Left kidney (tissue), 2 donors: ENCODE results near the gene NSRP1. TPM values are rescaled to one million over a fixed set of nuclear protein-coding genes. Genes with fewer than 3 reads are reported as not detected.
"Not testable (repeated sequence)": the region's sequence is repeated elsewhere in the genome, so short reads cannot be mapped to it uniquely, and the experiment has no call there.

ENCODE experiments used
- DNase-seq: peaks from one replicate; pipeline ENCODE4 v3.0.0-alpha.2; 2013
- polyA plus RNA-seq: library from polyadenylated mRNA; unstranded; fragments of 120-200 nt; gene quantifications from one replicate; pipeline ENCODE4 v1.2.1, GENCODE V29; 2013; ENCODE audit not compliant: insufficient read length

The NSRP1 gene
- polyA plus RNA-seq, 1 donor: 47.6 TPM

- no peak for DNase-seq
Observed at GRCh38 chr17:30222251-30222650, 105.6 kb downstream of the NSRP1 start.

- no peak for DNase-seq
Observed at GRCh38 chr17:30222721-30223175, 106.1 kb downstream of the NSRP1 start.

- no peak for DNase-seq
Observed at GRCh38 chr17:30224419-30224960, 107.9 kb downstream of the NSRP1 start.

GRCh38 chr17:30225112-30225511 lies 108.5 kb downstream of the NSRP1 start:
- no peak for DNase-seq

- DNase-seq: no peak
Observed at GRCh38 chr17:30225919-30226553, 109.4 kb downstream of the NSRP1 start.

- DNase-seq: no peak
Observed at GRCh38 chr17:30226878-30227277, 110.3 kb downstream of the NSRP1 start.

- no peak for DNase-seq
Observed at GRCh38 chr17:30228011-30228410, 111.4 kb downstream of the NSRP1 start.

- DNase-seq: no peak
Observed at GRCh38 chr17:30229012-30229411, 112.4 kb downstream of the NSRP1 start.

- DNase-seq: not testable (repeated sequence)
Observed at GRCh38 chr17:30230009-30230408, 113.4 kb downstream of the NSRP1 start.

- DNase-seq: no peak
Observed at GRCh38 chr17:30230596-30231125, 114.0 kb downstream of the NSRP1 start.

GRCh38 chr17:30232015-30232823 lies 115.6 kb downstream of the NSRP1 start:
- no peak for DNase-seq

GRCh38 chr17:30232824-30233427 lies 116.3 kb downstream of the NSRP1 start:
- DNase-seq: no peak

GRCh38 chr17:30234296-30234695 lies 117.7 kb downstream of the NSRP1 start:
- no peak for DNase-seq

GRCh38 chr17:30234964-30235363 lies 118.3 kb downstream of the NSRP1 start:
- no peak for DNase-seq

GRCh38 chr17:30235386-30236296 lies 119.0 kb downstream of the NSRP1 start, which contains the start of gene SLC6A4:
TSS of gene SLC6A4 (minus strand) at chr17:30235697. CDS start at chr17:30221958, 13,739 bp downstream.
- DNase-seq: no peak

Other genes with a start within 250 kb of the NSRP1 start
- gene SSH2, start 186.6 kb upstream of the NSRP1 start, polyA plus RNA-seq: 19.9 TPM
- 2.8 TPM for gene EFCAB5, start 175.2 kb upstream of the NSRP1 start, polyA plus RNA-seq
- gene SLC6A4, start 118.9 kb downstream of the NSRP1 start, polyA plus RNA-seq: 0.62 TPM
- gene BLMH, start 175.1 kb downstream of the NSRP1 start, polyA plus RNA-seq: 100 TPM
- gene TMIGD1, start 217.2 kb downstream of the NSRP1 start, polyA plus RNA-seq: 0.78 TPM